Transverse colon (tissue), 4 donors: ENCODE measurements around the gene GAP43.

ENCODE experiments used
- POLR2A ChIP-seq: fragments of 450-650 bp; IDR thresholded peaks from one replicate; pipeline ENCODE4 v1.6.1; 2016; ENCODE audit warnings: antibody characterized with exemption, mild to moderate bottlenecking, moderate library complexity
- POLR2AphosphoS5 ChIP-seq, 3 donors: sonication (generic); formaldehyde crosslinking; IDR thresholded peaks; one replicate each; pipeline ENCODE4 v1.6.1; 2016; ENCODE audit warnings: antibody characterized with exemption in 3 of 3
- TF ChIP-seq, protein P1 (sequence below), 5 experiments: fragments of 200-600 bp in 3 of 5; fragments of 450-650 bp in 2 of 5; sonication (generic) in 3 of 5; IDR thresholded peaks; 1 replicate in 2 of 5; 2 replicates in 3 of 5; pipeline ENCODE4 v1.5.1; 2016 to 2017; ENCODE audit warnings: antibody characterized with exemption in 5 of 5, inconsistent platforms in 3 of 5, mild to moderate bottlenecking in 2 of 5, moderate library complexity in 1 of 5

DNA sequence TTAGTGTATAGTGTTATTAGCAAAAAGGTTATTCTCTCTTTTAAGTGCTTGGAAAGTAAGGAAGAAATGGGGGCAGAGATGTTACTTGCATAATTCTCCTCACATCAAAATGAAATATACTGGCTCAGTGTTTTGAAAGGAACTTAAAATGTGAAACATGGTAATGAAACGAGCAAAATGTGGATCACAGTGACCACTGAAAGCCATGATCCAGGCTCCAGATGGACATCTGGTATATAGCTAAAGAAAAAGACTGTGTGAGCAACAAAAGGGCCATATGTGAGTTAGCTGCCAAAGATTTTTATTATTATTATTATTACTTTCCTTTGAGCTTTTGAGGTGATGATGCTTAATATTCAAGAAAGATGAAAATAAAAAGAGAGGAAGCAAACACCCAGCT lies 89.6 kb downstream of the GAP43 start:
- TF ChIP-seq, protein P1, sequence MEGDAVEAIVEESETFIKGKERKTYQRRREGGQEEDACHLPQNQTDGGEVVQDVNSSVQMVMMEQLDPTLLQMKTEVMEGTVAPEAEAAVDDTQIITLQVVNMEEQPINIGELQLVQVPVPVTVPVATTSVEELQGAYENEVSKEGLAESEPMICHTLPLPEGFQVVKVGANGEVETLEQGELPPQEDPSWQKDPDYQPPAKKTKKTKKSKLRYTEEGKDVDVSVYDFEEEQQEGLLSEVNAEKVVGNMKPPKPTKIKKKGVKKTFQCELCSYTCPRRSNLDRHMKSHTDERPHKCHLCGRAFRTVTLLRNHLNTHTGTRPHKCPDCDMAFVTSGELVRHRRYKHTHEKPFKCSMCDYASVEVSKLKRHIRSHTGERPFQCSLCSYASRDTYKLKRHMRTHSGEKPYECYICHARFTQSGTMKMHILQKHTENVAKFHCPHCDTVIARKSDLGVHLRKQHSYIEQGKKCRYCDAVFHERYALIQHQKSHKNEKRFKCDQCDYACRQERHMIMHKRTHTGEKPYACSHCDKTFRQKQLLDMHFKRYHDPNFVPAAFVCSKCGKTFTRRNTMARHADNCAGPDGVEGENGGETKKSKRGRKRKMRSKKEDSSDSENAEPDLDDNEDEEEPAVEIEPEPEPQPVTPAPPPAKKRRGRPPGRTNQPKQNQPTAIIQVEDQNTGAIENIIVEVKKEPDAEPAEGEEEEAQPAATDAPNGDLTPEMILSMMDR (IDR thresholded peaks at IDR 0.05): no peak
- TF ChIP-seq POLR2A: no peak
- TF ChIP-seq POLR2AphosphoS5 (IDR thresholded peaks at IDR 0.05): no peak
